ENCODE results near the gene HSD17B14. TPM values are rescaled to one million over a fixed set of nuclear protein-coding genes. Genes with fewer than 3 reads are reported as not detected.

HSD17B14 gene
- polyA plus RNA-seq, 2 of the 4 experiments (the other 2 are of a cell fraction): 11.1 to 20.9 TPM

DNA sequence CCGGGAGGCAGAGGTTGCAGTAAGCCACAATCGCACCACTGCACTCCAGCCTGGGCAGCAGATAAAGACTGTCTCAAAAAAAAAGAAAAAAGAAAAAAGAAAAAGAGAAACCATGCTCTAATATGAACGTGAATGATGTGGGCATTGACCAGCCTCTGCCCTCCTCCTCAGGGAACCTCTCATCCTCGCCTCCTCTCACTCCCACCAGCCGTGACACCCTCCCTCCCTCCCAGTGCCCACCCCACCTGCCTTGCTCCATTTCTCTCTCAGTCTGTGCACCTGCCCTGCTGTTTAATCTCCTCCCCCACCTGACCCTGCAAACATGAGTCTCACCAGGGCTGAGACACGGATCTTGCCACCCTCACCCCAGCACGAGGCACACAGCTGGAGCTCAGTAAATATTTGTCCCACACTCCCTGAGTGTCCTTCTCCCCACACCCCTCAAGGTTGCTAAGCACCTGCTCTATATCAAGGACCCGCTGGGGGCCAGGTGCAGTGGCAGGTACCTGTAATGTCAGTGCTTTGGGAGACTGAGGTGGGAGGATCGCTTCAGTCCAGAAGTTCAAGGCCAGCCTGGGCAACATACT is 18.0 kb downstream of the HSD17B14 start:
- peak overlapping the region; percentile 51; the same call in 2 of the 3 replicates for H3K4me2 ChIP-seq
- FAIRE-seq (no peak), DNase-seq (ENCODE audit: low read depth in 1 of 2, low spot score in 1 of 2) (no peak), ATAC-seq (no peak)
- CTCF ChIA-PET: interaction anchor here (0.9 to 4.7 kb wide), 10 partner anchors 14 to 172 kb away, joined by 3 to 34 read pairs (median 6); partner anchors contain the start of genes CA11 and HSD17B14
- POLR2A ChIA-PET: interaction anchor here (1.0 to 1.1 kb wide), 2 partner anchors 8 to 19 kb away, joined by 3 read pairs; partner anchors contain the start of gene BCAT2
- H3K4me3 ChIP-seq: no peak overlapping the region
- peak overlapping the region; percentile 36 to 78; a peak in 5 of 6 replicates for H3K27ac ChIP-seq
- H3K4me1 ChIP-seq: peaks cover 33% of the 10 kb centered on the region
- no peaks in the 10 kb centered on the region for H3K9me3 ChIP-seq
- TF ChIP-seq HEYL (CRISPR knock-in tag; IDR thresholded peaks at IDR 0.05): no peak
- no peak for TF ChIP-seq RCOR1 (IDR thresholded peaks at IDR 0.05; ENCODE audit: low read depth, low read length)
- no peak for TF ChIP-seq EP300 (IDR thresholded peaks at IDR 0.05)
- no peak for TF ChIP-seq CHD4 (IDR thresholded peaks at IDR 0.05; ENCODE audit: borderline replicate concordance)
- no peak for TF ChIP-seq POLR2AphosphoS2 (conservative IDR thresholded peaks at IDR 0.05; ENCODE audit: low read length)
- no peak for TF ChIP-seq JUNB (IDR thresholded peaks at IDR 0.05)
- 69% methylated on average over 9 of the region's 9 CpGs for WGBS (ENCODE audit: missing lambda C conversion rate)

DNA sequence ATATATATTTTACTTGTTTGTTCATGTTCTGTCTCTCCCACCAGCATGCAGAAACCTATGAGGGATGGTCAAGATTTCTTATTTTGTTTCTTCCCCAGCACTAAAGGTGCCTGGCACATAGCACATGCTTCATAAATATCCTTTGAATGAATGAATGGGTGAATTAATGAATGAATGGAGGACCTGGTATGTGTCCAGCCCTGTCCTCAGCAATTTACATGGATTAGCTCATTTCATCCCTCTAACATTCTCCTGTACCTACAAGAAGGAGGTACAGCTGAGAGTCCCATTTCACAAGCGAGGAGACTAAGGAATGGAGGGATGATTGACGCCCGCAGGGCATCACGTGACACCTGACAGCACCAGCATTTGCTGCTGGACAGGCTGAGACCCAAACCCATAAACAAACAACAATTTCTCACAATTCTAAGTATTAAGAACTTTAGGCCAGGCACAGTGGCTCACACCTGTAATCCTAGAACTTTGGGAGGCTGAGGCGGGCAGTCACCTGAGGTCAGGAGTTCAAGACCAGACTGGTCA is 18.6 kb downstream of the HSD17B14 start:
- no peak for TF ChIP-seq HOXB5 (CRISPR knock-in tag; IDR thresholded peaks at IDR 0.05)
- TF ChIP-seq, protein P1, sequence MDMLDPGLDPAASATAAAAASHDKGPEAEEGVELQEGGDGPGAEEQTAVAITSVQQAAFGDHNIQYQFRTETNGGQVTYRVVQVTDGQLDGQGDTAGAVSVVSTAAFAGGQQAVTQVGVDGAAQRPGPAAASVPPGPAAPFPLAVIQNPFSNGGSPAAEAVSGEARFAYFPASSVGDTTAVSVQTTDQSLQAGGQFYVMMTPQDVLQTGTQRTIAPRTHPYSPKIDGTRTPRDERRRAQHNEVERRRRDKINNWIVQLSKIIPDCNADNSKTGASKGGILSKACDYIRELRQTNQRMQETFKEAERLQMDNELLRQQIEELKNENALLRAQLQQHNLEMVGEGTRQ (IDR thresholded peaks at IDR 0.05): peak; percentile 18; the same call in 1 of the 2 replicates
- no peak for FAIRE-seq
- no peaks in the 10 kb centered on the region for H3K9me3 ChIP-seq

DNA sequence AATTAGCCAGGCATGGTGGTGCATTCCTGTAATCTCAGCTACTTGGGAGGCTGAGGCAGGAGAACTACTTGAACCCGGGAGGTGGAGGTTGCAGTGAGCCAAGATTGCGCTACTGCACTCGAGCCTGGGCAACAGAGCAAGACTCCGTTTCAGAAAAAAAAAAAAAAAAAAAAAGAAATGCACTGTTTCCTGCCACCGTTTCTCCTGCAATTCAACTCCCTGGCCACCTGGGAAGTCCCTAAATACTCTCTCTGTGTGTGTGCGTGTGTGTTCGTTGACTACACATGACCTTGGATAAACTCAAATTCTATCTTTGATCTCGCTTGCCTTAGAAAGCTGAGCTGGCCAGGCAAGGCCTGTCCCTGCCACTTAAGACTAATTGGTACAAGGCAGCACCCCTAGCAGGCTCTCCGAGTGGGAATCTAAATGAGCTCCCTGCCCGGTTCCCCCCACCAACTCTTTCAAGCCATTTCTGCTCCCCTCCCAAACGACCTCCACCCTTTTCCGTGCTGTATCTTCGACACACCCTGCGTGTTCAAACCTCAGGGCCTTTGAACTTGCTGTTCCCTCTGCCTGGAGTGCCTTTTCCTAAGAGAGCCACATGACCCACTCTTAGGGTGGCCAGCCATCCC is 20.3 kb downstream of the HSD17B14 start:
- CTCF ChIA-PET: interaction anchor here (0.7 to 4.7 kb wide), 12 partner anchors 9 to 410 kb away, joined by 3 to 34 read pairs (median 4); partner anchors contain the start of genes GYS1 and HSD17B14
- ATAC-seq (peak; percentile 43 to 44; a peak in 4 of 6 replicates), DNase-seq (ENCODE audit: low read depth in 1 of 2, low spot score in 1 of 2) (peak; percentile 71 to 81), FAIRE-seq (no peak)
- WGBS (ENCODE audit: missing lambda C conversion rate): 43% methylated on average over 14 of the region's 14 CpGs
- Histone ChIP-seq H3K4me3 (no peak overlapping the region), H3K9me3 (no peaks in the 10 kb centered on the region), H3K27ac (peak overlapping the region; percentile 4 to 71; a peak in 3 of 6 replicates), H3K4me1 (peaks cover 45% of the 10 kb centered on the region), H3K4me2 (peak overlapping the region; percentile 20)
- TF ChIP-seq ESRRA (IDR thresholded peaks at IDR 0.05; ENCODE audit: borderline replicate concordance, low read length) (0 out of 2 replicates have a peak, but pooled peaks have one; percentile 21), CEBPB (IDR thresholded peaks at IDR 0.05) (no peak)
- POLR2A ChIA-PET: no interaction called here

More for the DNA sequence above, 18.6 kb downstream of the HSD17B14 start:
- no peak overlapping the region for H3K4me3 ChIP-seq
- H3K4me2 ChIP-seq: no peak overlapping the region
- H3K4me1 ChIP-seq: peaks cover 33% of the 10 kb centered on the region
- CTCF ChIA-PET: interaction anchor here (1.0 to 4.7 kb wide), 7 partner anchors 14 to 172 kb away, joined by 3 to 34 read pairs (median 21); partner anchors contain the start of gene CA11
- 92% methylated on average over 5 of the region's 5 CpGs for WGBS (ENCODE audit: missing lambda C conversion rate)
- peak overlapping the region in 1 of 2 experiments; percentile 32; a peak in 1 of 6 replicates for H3K27ac ChIP-seq
- POLR2A ChIA-PET: no interaction called here
- ATAC-seq (no peak), DNase-seq (ENCODE audit: low read depth in 1 of 2, low spot score in 1 of 2) (no peak)

DNA sequence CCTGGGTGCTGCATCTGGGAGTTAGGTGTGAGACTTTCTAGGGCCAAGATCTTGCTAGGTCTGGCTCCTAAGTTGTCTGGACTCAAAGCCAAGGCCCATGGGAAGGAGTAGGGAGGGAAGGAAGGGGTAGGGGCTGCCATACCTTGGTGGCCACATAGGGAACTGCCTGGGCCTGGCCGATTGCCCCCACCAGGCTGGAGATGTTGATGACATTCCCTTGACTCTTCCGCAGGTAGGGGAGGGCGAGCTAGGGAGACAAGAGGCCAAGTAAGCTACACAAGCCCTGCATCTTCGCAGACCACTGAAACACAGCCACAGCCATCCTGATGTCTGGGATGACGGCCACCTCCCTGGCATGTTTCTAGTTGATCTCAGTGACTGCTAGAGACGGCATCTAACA is 21.4 kb downstream of the HSD17B14 start:
- no peak for FAIRE-seq
- POLR2A ChIA-PET: interaction anchor here (0.6 kb wide), 1 partner anchor 66 kb away, joined by 4 read pairs; no protein-coding TSS in a partner anchor
- no peak for DNase-seq (ENCODE audit: low read depth in 1 of 2, low spot score in 1 of 2)
- H3K27ac ChIP-seq: peak overlapping the region in 1 of 2 experiments; percentile 71; a peak in 3 of 6 replicates
- no peak overlapping the region for H3K4me3 ChIP-seq
- CTCF ChIA-PET: interaction anchor here (2.0 to 4.7 kb wide), 3 partner anchors 13 to 27 kb away, joined by 13 to 34 read pairs (median 26); no protein-coding TSS in a partner anchor
- H3K4me2 ChIP-seq: no peak overlapping the region
- peaks cover 45% of the 10 kb centered on the region for H3K4me1 ChIP-seq
- ATAC-seq: no peak
- H3K9me3 ChIP-seq: no peaks in the 10 kb centered on the region
- 90% methylated on average over 6 of the region's 6 CpGs for WGBS (ENCODE audit: missing lambda C conversion rate)
- TF ChIP-seq MYC (IDR thresholded peaks at IDR 0.05; ENCODE audit: borderline replicate concordance, low read length): no peak
- TF ChIP-seq HEYL (CRISPR knock-in tag; IDR thresholded peaks at IDR 0.05): no peak
- no peak for TF ChIP-seq SREBF2 (IDR thresholded peaks at IDR 0.05)
- TF ChIP-seq, protein P2, sequence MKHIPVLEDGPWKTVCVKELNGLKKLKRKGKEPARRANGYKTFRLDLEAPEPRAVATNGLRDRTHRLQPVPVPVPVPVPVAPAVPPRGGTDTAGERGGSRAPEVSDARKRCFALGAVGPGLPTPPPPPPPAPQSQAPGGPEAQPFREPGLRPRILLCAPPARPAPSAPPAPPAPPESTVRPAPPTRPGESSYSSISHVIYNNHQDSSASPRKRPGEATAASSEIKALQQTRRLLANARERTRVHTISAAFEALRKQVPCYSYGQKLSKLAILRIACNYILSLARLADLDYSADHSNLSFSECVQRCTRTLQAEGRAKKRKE (CRISPR knock-in tag; IDR thresholded peaks at IDR 0.05; ENCODE audit: low read depth): no peak
- TF ChIP-seq CHD4 (IDR thresholded peaks at IDR 0.05; ENCODE audit: borderline replicate concordance): no peak
- TF ChIP-seq POLR2AphosphoS2 (conservative IDR thresholded peaks at IDR 0.05; ENCODE audit: low read length): no peak
- no peak for TF ChIP-seq ZFP36 (IDR thresholded peaks at IDR 0.05; ENCODE audit: borderline replicate concordance, partially characterized antibody)
- no peak for TF ChIP-seq MAFK (IDR thresholded peaks at IDR 0.05; ENCODE audit: partially characterized antibody)
- no peak for TF ChIP-seq RAD21 (conservative IDR thresholded peaks at IDR 0.05 in 1 of 2, IDR thresholded peaks at IDR 0.05 in 1 of 2)
- TF ChIP-seq, protein P3, sequence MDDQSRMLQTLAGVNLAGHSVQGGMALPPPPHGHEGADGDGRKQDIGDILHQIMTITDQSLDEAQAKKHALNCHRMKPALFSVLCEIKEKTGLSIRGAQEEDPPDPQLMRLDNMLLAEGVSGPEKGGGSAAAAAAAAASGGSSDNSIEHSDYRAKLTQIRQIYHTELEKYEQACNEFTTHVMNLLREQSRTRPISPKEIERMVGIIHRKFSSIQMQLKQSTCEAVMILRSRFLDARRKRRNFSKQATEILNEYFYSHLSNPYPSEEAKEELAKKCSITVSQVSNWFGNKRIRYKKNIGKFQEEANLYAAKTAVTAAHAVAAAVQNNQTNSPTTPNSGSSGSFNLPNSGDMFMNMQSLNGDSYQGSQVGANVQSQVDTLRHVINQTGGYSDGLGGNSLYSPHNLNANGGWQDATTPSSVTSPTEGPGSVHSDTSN (IDR thresholded peaks at IDR 0.05): no peak
- TF ChIP-seq RCOR1 (IDR thresholded peaks at IDR 0.05; ENCODE audit: low read depth, low read length): no peak
- TF ChIP-seq, protein P4, sequence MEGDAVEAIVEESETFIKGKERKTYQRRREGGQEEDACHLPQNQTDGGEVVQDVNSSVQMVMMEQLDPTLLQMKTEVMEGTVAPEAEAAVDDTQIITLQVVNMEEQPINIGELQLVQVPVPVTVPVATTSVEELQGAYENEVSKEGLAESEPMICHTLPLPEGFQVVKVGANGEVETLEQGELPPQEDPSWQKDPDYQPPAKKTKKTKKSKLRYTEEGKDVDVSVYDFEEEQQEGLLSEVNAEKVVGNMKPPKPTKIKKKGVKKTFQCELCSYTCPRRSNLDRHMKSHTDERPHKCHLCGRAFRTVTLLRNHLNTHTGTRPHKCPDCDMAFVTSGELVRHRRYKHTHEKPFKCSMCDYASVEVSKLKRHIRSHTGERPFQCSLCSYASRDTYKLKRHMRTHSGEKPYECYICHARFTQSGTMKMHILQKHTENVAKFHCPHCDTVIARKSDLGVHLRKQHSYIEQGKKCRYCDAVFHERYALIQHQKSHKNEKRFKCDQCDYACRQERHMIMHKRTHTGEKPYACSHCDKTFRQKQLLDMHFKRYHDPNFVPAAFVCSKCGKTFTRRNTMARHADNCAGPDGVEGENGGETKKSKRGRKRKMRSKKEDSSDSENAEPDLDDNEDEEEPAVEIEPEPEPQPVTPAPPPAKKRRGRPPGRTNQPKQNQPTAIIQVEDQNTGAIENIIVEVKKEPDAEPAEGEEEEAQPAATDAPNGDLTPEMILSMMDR (IDR thresholded peaks at IDR 0.05): no peak
- TF ChIP-seq, protein P5, sequence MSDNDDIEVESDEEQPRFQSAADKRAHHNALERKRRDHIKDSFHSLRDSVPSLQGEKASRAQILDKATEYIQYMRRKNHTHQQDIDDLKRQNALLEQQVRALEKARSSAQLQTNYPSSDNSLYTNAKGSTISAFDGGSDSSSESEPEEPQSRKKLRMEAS (IDR thresholded peaks at IDR 0.05): no peak
- TF ChIP-seq, protein P6, sequence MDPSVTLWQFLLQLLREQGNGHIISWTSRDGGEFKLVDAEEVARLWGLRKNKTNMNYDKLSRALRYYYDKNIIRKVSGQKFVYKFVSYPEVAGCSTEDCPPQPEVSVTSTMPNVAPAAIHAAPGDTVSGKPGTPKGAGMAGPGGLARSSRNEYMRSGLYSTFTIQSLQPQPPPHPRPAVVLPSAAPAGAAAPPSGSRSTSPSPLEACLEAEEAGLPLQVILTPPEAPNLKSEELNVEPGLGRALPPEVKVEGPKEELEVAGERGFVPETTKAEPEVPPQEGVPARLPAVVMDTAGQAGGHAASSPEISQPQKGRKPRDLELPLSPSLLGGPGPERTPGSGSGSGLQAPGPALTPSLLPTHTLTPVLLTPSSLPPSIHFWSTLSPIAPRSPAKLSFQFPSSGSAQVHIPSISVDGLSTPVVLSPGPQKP (IDR thresholded peaks at IDR 0.05; ENCODE audit: low read depth, low read length): no peak
